HepG2 (cell line): ENCODE measurements around the gene TWF1. TPM values are rescaled to one million over a fixed set of nuclear protein-coding genes. Genes with fewer than 3 reads are reported as not detected.

Experiments used
- DMAP1 ChIP-seq: IDR thresholded peaks from 2 replicates; pipeline ENCODE4 v1.6.1; 2016
- ISL2 ChIP-seq: sonication (generic); formaldehyde crosslinking; IDR thresholded peaks from 2 replicates; pipeline ENCODE4 v1.5.0; 2020; ENCODE audit warnings: missing genetic modification reagents
- PHF20 ChIP-seq: sonication (generic); formaldehyde crosslinking; IDR thresholded peaks from 2 replicates; pipeline ENCODE4 v1.5.0; 2020; ENCODE audit warnings: mild to moderate bottlenecking, missing genetic modification reagents
- SIX1 ChIP-seq: sonication (generic); formaldehyde crosslinking; IDR thresholded peaks from 2 replicates; pipeline ENCODE4 v1.4.0; 2020; ENCODE audit warnings: missing genetic modification reagents, borderline replicate concordance
- SMAD9 ChIP-seq: sonication (generic); formaldehyde crosslinking; IDR thresholded peaks from 2 replicates; pipeline ENCODE4 v1.5.1; 2020; ENCODE audit warnings: mild to moderate bottlenecking, missing genetic modification reagents
- SYNCRIP ChIP-seq: fragments of 200-400 bp; formaldehyde crosslinking; IDR thresholded peaks from 2 replicates; pipeline ENCODE4 v1.6.1; 2018; ENCODE audit warnings: mild to moderate bottlenecking, low read depth, low read length; ENCODE audit not compliant: insufficient read depth
- TEAD3 ChIP-seq: optimal IDR thresholded peaks from 2 replicates; pipeline ENCODE3; 2016; ENCODE audit warnings: borderline replicate concordance
- XRCC5 ChIP-seq: fragments of 200-400 bp; formaldehyde crosslinking; optimal IDR thresholded peaks from 2 replicates; pipeline ENCODE3; 2017; ENCODE audit warnings: mild to moderate bottlenecking, low read length
- YEATS4 ChIP-seq: sonication (generic); formaldehyde crosslinking; IDR thresholded peaks from 2 replicates; pipeline ENCODE4 v1.4.0; 2020; ENCODE audit warnings: missing genetic modification reagents, borderline replicate concordance
- ZFYVE20 ChIP-seq: sonication (generic); formaldehyde crosslinking; IDR thresholded peaks from 2 replicates; pipeline ENCODE4 v1.8.0; 2023; ENCODE audit warnings: low read depth, mild to moderate bottlenecking, moderate library complexity, missing genetic modification reagents, borderline replicate concordance
- ZNF292 ChIP-seq: sonication (generic); formaldehyde crosslinking; IDR thresholded peaks from 2 replicates; pipeline ENCODE4 v1.8.1; 2022; ENCODE audit warnings: mild to moderate bottlenecking, low read depth, missing genetic modification reagents, borderline replicate concordance
- ZNF333 ChIP-seq: sonication (generic); formaldehyde crosslinking; IDR thresholded peaks from 2 replicates; pipeline ENCODE4 v1.4.0; 2020; ENCODE audit warnings: mild to moderate bottlenecking, missing genetic modification reagents, borderline replicate concordance
- ZNF552 ChIP-seq: sonication (generic); formaldehyde crosslinking; IDR thresholded peaks from 2 replicates; pipeline ENCODE4 v1.9.0; 2022; ENCODE audit warnings: missing genetic modification reagents, mild to moderate bottlenecking, borderline replicate concordance
- ZNF775 ChIP-seq: sonication (generic); formaldehyde crosslinking; IDR thresholded peaks from 2 replicates; pipeline ENCODE4 v1.4.0; 2020; ENCODE audit warnings: missing genetic modification reagents, mild to moderate bottlenecking, moderate library complexity, borderline replicate concordance
- polyA plus RNA-seq, 8 experiments: library from polyadenylated mRNA; depleted of rRNA in 3 of 8; stranded (reverse) in 7 of 8; unstranded in 1 of 8; fragments of >200 nt; fragmentation: Illumina TruSeq in 4 of 8; extraction: Trizol in 4 of 8; gene quantifications; 2 replicates each; pipeline versions ENCODE4 v1.2.1 to v1.2.3, GENCODE V29; 2011 to 2016; ENCODE audit warnings: low read depth in 4 of 8, missing spikeins in 1 of 8, mixed read lengths in 1 of 8; ENCODE audit not compliant: insufficient read depth in 1 of 8
- total RNA-seq, 5 experiments: library from RNA; depleted of rRNA; stranded (reverse); fragments of >200 nt; fragmentation: Illumina TruSeq; extraction: Trizol; gene quantifications; 2 replicates each; pipeline ENCODE4 v1.2.3, GENCODE V29; 2016; ENCODE audit warnings: low read depth in 1 of 5
- TF ChIP-seq, protein P1 (sequence below): sonication (generic); formaldehyde crosslinking; IDR thresholded peaks from 2 replicates; pipeline ENCODE4 v1.5.0; 2020; ENCODE audit warnings: mild to moderate bottlenecking, missing genetic modification reagents, borderline replicate concordance
- TF ChIP-seq, protein P2 (sequence below): sonication (generic); formaldehyde crosslinking; IDR thresholded peaks from 2 replicates; pipeline ENCODE4 v1.5.0; 2020; ENCODE audit warnings: mild to moderate bottlenecking, low read depth, missing genetic modification reagents, borderline replicate concordance
- TF ChIP-seq, protein P3 (sequence below): sonication (generic); formaldehyde crosslinking; IDR thresholded peaks from 2 replicates; pipeline ENCODE4 v1.8.1; 2023; ENCODE audit warnings: mild to moderate bottlenecking, missing genetic modification reagents, borderline replicate concordance
- TF ChIP-seq, protein P4 (sequence below): sonication (generic); formaldehyde crosslinking; conservative IDR thresholded peaks from 2 replicates; pipeline ENCODE4 v1.8.0; 2022; ENCODE audit warnings: mild to moderate bottlenecking, moderate library complexity, missing genetic modification reagents

Gene TWF1
- total and polyA plus RNA-seq, 2 of the 13 experiments (the other 11 are each of a cell fraction or from before 2014, with no cell fraction given): 32.3 to 85.5 TPM

- TF ChIP-seq, protein P1, sequence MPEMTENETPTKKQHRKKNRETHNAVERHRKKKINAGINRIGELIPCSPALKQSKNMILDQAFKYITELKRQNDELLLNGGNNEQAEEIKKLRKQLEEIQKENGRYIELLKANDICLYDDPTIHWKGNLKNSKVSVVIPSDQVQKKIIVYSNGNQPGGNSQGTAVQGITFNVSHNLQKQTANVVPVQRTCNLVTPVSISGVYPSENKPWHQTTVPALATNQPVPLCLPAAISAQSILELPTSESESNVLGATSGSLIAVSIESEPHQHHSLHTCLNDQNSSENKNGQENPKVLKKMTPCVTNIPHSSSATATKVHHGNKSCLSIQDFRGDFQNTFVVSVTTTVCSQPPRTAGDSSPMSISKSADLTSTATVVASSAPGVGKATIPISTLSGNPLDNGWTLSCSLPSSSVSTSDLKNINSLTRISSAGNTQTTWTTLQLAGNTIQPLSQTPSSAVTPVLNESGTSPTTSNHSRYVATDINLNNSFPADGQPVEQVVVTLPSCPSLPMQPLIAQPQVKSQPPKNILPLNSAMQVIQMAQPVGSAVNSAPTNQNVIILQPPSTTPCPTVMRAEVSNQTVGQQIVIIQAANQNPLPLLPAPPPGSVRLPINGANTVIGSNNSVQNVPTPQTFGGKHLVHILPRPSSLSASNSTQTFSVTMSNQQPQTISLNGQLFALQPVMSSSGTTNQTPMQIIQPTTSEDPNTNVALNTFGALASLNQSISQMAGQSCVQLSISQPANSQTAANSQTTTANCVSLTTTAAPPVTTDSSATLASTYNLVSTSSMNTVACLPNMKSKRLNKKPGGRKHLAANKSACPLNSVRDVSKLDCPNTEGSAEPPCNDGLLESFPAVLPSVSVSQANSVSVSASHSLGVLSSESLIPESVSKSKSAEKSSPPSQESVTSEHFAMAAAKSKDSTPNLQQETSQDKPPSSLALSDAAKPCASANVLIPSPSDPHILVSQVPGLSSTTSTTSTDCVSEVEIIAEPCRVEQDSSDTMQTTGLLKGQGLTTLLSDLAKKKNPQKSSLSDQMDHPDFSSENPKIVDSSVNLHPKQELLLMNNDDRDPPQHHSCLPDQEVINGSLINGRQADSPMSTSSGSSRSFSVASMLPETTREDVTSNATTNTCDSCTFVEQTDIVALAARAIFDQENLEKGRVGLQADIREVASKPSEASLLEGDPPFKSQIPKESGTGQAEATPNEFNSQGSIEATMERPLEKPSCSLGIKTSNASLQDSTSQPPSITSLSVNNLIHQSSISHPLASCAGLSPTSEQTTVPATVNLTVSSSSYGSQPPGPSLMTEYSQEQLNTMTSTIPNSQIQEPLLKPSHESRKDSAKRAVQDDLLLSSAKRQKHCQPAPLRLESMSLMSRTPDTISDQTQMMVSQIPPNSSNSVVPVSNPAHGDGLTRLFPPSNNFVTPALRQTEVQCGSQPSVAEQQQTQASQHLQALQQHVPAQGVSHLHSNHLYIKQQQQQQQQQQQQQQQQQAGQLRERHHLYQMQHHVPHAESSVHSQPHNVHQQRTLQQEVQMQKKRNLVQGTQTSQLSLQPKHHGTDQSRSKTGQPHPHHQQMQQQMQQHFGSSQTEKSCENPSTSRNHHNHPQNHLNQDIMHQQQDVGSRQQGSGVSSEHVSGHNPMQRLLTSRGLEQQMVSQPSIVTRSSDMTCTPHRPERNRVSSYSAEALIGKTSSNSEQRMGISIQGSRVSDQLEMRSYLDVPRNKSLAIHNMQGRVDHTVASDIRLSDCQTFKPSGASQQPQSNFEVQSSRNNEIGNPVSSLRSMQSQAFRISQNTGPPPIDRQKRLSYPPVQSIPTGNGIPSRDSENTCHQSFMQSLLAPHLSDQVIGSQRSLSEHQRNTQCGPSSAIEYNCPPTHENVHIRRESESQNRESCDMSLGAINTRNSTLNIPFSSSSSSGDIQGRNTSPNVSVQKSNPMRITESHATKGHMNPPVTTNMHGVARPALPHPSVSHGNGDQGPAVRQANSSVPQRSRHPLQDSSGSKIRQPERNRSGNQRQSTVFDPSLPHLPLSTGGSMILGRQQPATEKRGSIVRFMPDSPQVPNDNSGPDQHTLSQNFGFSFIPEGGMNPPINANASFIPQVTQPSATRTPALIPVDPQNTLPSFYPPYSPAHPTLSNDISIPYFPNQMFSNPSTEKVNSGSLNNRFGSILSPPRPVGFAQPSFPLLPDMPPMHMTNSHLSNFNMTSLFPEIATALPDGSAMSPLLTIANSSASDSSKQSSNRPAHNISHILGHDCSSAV (CRISPR knock-in tag): no peak
- TF ChIP-seq ZNF552 (CRISPR knock-in tag) (0 out of 2 replicates have a peak, but pooled peaks have one; percentile 23), ZFYVE20 (CRISPR knock-in tag) (no peak), XRCC5 (peak; percentile 50), SYNCRIP (no peak), ZNF292 (CRISPR knock-in tag) (no peak), YEATS4 (CRISPR knock-in tag) (peak; percentile 6; the same call in 1 of the 2 replicates), ZNF775 (CRISPR knock-in tag) (no peak), SMAD9 (CRISPR knock-in tag) (no peak), SIX1 (no peak), ISL2 (CRISPR knock-in tag) (peak; percentile 24; the same call in 1 of the 2 replicates), ZNF333 (CRISPR knock-in tag) (peak; percentile 60; the same call in 1 of the 2 replicates), TEAD3 (CRISPR knock-in tag) (no peak), PHF20 (peak; percentile 64; the same call in 1 of the 2 replicates), DMAP1 (CRISPR knock-in tag) (no peak; the same call in 1 of the 2 replicates)
- TF ChIP-seq, protein P2, sequence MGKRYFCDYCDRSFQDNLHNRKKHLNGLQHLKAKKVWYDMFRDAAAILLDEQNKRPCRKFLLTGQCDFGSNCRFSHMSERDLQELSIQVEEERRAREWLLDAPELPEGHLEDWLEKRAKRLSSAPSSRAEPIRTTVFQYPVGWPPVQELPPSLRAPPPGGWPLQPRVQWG (CRISPR knock-in tag): no peak
- TF ChIP-seq, protein P3, sequence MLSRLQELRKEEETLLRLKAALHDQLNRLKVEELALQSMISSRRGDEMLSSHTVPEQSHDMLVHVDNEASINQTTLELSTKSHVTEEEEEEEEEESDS: no peak
- TF ChIP-seq, protein P4, sequence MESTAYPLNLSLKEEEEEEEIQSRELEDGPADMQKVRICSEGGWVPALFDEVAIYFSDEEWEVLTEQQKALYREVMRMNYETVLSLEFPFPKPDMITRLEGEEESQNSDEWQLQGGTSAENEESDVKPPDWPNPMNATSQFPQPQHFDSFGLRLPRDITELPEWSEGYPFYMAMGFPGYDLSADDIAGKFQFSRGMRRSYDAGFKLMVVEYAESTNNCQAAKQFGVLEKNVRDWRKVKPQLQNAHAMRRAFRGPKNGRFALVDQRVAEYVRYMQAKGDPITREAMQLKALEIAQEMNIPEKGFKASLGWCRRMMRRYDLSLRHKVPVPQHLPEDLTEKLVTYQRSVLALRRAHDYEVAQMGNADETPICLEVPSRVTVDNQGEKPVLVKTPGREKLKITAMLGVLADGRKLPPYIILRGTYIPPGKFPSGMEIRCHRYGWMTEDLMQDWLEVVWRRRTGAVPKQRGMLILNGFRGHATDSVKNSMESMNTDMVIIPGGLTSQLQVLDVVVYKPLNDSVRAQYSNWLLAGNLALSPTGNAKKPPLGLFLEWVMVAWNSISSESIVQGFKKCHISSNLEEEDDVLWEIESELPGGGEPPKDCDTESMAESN (CRISPR knock-in tag): no peak; the same call in 1 of the 2 replicates
These were observed 47.2 kb downstream of the TWF1 start, which contains the start of the genes IRAK4 and PUS7L (continued) for GRCh38 chr12:43758728-43759563.
